IPS-15b (cell line): Measurements from ENCODE around the gene KRAS.
"Not testable (repeated sequence)": the region's sequence is repeated elsewhere in the genome, so short reads cannot be mapped to it uniquely, and the experiment has no call there.

Experiments used
- H3K27me3 ChIP-seq: one replicate; pipeline ENCODE4 v1.6.1; 2013; ENCODE audit warnings: low read length; ENCODE audit not compliant: control insufficient read depth, insufficient read depth
- H3K36me3 ChIP-seq: one replicate; pipeline ENCODE4 v1.6.1; 2013; ENCODE audit warnings: low read length; ENCODE audit not compliant: control insufficient read depth, insufficient read depth
- H3K4me1 ChIP-seq: one replicate; pipeline ENCODE4 v1.6.1; 2013; ENCODE audit warnings: mild to moderate bottlenecking, low read length; ENCODE audit not compliant: control insufficient read depth, insufficient read depth
- H3K4me3 ChIP-seq: one replicate; pipeline ENCODE4 v1.5.1; 2013; ENCODE audit warnings: low read depth, low read length
- H3K9ac ChIP-seq: one replicate; pipeline ENCODE4 v1.6.1; 2013; ENCODE audit warnings: low read depth, mild to moderate bottlenecking, low read length
- H3K9me3 ChIP-seq: one replicate; pipeline ENCODE4 v1.6.1; 2013; ENCODE audit warnings: mild to moderate bottlenecking, low read length; ENCODE audit not compliant: control insufficient read depth, insufficient read depth

Gene KRAS

GRCh38 chr12:25250744-25251730, at the start of gene KRAS:
Gene KRAS, minus strand, starts transcription at chr12:25250929.
- Histone ChIP-seq H3K27me3 (peaks cover 13% of the 10 kb centered on the region), H3K4me3 (peak within 1 kb of the TSS; percentile 92), H3K9ac (peak within 1 kb of the TSS; percentile 58), H3K9me3 (no peaks in the 10 kb centered on the region), H3K36me3 (no peaks in the 10 kb centered on the region), H3K4me1 (peaks cover 4% of the 10 kb centered on the region)

DNA sequence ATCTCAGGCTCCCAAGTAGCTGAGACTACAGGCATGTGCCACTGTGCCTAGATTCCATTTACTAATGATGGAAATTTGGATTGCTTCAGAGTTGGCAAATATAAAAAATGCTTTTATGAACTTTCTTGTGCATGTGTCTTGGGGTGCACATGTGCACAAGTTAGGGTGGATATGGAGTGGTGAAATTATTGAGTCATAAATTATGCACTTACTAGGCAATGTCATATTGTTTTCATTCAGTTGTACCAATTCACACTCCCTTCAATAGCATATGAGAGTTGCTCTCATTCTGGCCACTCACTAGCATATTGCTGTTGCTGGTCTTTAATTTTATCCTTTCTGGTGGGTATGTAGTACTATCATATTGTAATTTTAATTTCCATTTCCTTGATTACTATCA, 45.7 kb upstream of the KRAS start:
- H3K27me3 ChIP-seq: no peaks in the 10 kb centered on the region
- no peaks in the 10 kb centered on the region for H3K4me1 ChIP-seq
- H3K4me3 ChIP-seq: no peak overlapping the region
- H3K9me3 ChIP-seq: no peaks in the 10 kb centered on the region
- no peak overlapping the region for H3K9ac ChIP-seq
- H3K36me3 ChIP-seq: no peaks in the 10 kb centered on the region

GRCh38 chr12:25295361-25295760, 44.6 kb upstream of the KRAS start:
- H3K4me3 ChIP-seq: no peak overlapping the region
- no peaks in the 10 kb centered on the region for H3K4me1 ChIP-seq
- no peaks in the 10 kb centered on the region for H3K9me3 ChIP-seq
- H3K27me3 ChIP-seq: no peaks in the 10 kb centered on the region
- no peaks in the 10 kb centered on the region for H3K36me3 ChIP-seq
- no peak overlapping the region for H3K9ac ChIP-seq

GRCh38 chr12:25293653-25294052, 42.9 kb upstream of the KRAS start:
- Histone ChIP-seq H3K9ac (no peak overlapping the region), H3K9me3 (no peaks in the 10 kb centered on the region), H3K4me1 (no peaks in the 10 kb centered on the region), H3K4me3 (no peak overlapping the region), H3K27me3 (no peaks in the 10 kb centered on the region), H3K36me3 (no peaks in the 10 kb centered on the region)

DNA sequence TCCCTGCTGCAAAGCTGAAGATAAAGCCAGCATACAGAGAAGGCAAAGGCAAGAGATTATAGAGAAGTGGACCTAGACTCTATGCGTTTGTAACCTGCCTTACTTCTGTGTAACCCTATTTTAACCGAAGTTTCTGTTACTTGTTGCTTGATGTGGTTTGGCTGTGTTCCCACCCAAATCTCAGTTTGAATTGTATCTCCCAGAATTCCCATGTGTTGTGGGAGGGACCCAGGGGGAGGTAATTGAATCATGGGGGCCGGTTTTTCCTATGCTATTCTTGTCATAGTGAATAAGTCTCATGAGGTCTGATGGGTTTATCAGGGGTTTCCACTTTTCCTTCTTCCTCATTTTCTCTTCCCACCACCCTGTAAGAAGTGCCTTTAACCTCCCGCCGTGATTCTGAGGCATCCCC, 42.1 kb upstream of the KRAS start:
- H3K9me3 ChIP-seq, H3K4me3 ChIP-seq, H3K36me3 ChIP-seq, H3K4me1 ChIP-seq, H3K9ac ChIP-seq, H3K27me3 ChIP-seq: not testable (repeated sequence)

DNA sequence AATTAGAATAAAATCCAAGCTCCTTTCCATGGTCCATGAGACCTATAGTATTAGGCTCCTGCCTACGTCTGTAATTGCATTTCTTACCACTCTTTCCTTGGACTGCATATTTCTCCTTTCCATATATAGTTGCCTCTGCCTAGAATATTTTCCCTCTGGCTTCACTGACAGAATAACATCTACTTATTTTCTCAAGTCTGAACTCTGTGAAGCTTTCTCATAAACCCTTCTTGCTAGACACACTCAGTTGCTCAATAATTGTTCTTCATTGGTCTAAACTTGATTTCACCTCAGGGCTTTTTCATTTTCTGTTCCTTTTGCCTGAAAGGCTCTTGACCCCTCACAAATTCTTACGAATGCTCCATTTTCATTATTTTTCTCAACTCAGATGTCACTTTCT, 36.9 kb upstream of the KRAS start:
- no peaks in the 10 kb centered on the region for H3K36me3 ChIP-seq
- no peak overlapping the region for H3K9ac ChIP-seq
- H3K9me3 ChIP-seq: no peaks in the 10 kb centered on the region
- no peak overlapping the region for H3K4me3 ChIP-seq
- H3K4me1 ChIP-seq: no peaks in the 10 kb centered on the region
- H3K27me3 ChIP-seq: no peaks in the 10 kb centered on the region

- no peaks in the 10 kb centered on the region for H3K9me3 ChIP-seq
- no peaks in the 10 kb centered on the region for H3K27me3 ChIP-seq
- H3K4me3 ChIP-seq: no peak overlapping the region
- H3K36me3 ChIP-seq: no peaks in the 10 kb centered on the region
- H3K4me1 ChIP-seq: no peaks in the 10 kb centered on the region
- H3K9ac ChIP-seq: no peak overlapping the region
These were observed 36.1 kb upstream of the KRAS start for GRCh38 chr12:25286837-25287236.

- Histone ChIP-seq H3K9ac (no peak overlapping the region), H3K4me1 (no peaks in the 10 kb centered on the region), H3K4me3 (no peak overlapping the region), H3K36me3 (no peaks in the 10 kb centered on the region), H3K9me3 (no peaks in the 10 kb centered on the region), H3K27me3 (no peaks in the 10 kb centered on the region)
These were observed 33.3 kb upstream of the KRAS start for GRCh38 chr12:25284024-25284423.

GRCh38 chr12:25283006-25283405, 32.3 kb upstream of the KRAS start:
- Histone ChIP-seq H3K4me1 (no peaks in the 10 kb centered on the region), H3K36me3 (no peaks in the 10 kb centered on the region), H3K27me3 (no peaks in the 10 kb centered on the region), H3K9me3 (no peaks in the 10 kb centered on the region), H3K4me3 (no peak overlapping the region), H3K9ac (no peak overlapping the region)

DNA sequence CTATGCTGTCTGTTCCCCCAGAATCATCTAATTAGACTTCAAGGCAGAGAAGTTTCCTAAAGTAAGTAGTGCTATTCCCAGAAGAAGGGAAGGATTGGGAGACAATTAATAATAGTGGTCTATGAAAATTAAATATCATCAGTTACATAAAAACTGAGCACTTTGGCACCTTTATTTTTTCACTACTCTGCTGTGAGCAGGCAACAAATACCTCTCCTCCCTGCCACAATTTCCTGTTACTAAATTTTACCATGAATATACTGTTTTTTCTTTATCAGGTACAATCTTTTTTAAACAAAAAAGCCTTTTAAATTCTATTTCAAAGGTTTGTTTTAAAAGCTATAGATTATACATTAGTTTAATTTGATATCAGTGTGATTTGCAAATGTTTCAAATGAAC, 29.4 kb upstream of the KRAS start:
- Histone ChIP-seq H3K27me3 (no peaks in the 10 kb centered on the region), H3K36me3 (no peaks in the 10 kb centered on the region), H3K9ac (no peak overlapping the region), H3K4me1 (no peaks in the 10 kb centered on the region), H3K9me3 (no peaks in the 10 kb centered on the region), H3K4me3 (no peak overlapping the region)

GRCh38 chr12:25278269-25278668, 27.5 kb upstream of the KRAS start:
- Histone ChIP-seq H3K9me3 (no peaks in the 10 kb centered on the region), H3K4me3 (no peak overlapping the region), H3K4me1 (no peaks in the 10 kb centered on the region), H3K9ac (no peak overlapping the region), H3K27me3 (no peaks in the 10 kb centered on the region), H3K36me3 (no peaks in the 10 kb centered on the region)

DNA sequence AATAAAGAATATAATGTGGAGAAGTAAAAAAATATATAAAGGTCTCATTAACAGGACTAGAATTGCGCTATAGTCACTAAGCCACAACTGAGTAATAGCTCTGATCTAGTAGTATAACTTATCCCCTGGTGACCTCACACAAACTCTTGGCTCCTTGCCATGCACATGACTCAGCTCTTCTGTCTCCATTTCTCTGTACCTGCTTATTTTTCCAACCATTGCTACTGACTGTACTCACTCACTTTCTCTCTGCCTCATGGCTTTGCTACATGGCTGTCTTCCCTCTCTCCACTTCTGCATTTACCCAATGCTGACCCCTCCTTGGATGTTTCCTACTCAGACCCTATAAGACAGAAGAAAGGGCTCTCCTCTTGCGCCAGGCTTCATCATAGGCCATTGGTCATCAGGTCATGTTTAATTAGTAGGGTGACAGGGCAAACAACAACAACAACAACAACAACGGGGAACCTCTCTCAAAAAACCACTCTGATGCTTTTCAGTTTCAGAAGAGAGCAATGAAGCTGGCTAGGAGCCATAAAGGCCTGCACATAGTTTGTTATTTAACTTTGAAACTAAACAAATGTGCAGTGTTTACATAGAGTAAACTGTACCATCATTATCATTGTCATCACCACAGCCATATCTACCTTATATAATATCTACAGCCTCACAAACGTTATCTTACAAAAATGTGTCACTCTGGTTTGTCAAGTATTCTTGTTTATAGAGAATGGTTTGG, 25.6 kb upstream of the KRAS start:
- no peaks in the 10 kb centered on the region for H3K9me3 ChIP-seq
- no peaks in the 10 kb centered on the region for H3K4me1 ChIP-seq
- H3K4me3 ChIP-seq: no peak overlapping the region
- no peaks in the 10 kb centered on the region for H3K27me3 ChIP-seq
- no peak overlapping the region for H3K9ac ChIP-seq
- no peaks in the 10 kb centered on the region for H3K36me3 ChIP-seq
